Measurements from ENCODE around the gene P2RY6. TPM values are rescaled to one million over a fixed set of nuclear protein-coding genes. Genes with fewer than 3 reads are reported as not detected.
"Not testable (repeated sequence)": the region's sequence is repeated elsewhere in the genome, so short reads cannot be mapped to it uniquely, and the experiment has no call there.

Gene P2RY6
- total RNA-seq, 4 donors from 2014 or later: 0.38 to 0.89 (median 0.38) TPM; not detected in 1

GRCh38 chr11:73230931-73231330 is 41.2 kb upstream of the P2RY6 start:
- DNase-seq (ENCODE audit: low spot score in 2 of 2): peak; percentile 29 to 59
- H3K36me3 ChIP-seq: peaks cover 8% of the 10 kb centered on the region
- H3K4me3 ChIP-seq: no peak overlapping the region
- TF ChIP-seq POLR2A (IDR thresholded peaks at IDR 0.05) (no peak), EP300 (IDR thresholded peaks at IDR 0.05) (no peak), POLR2AphosphoS5 (IDR thresholded peaks at IDR 0.05) (no peak), CTCF (IDR thresholded peaks at IDR 0.05) (no peak)
- H3K27me3 ChIP-seq: no peaks in the 10 kb centered on the region
- no peaks in the 10 kb centered on the region for H3K9me3 ChIP-seq
- peaks cover 27% of the 10 kb centered on the region for H3K4me1 ChIP-seq
- H3K27ac ChIP-seq: no peak overlapping the region
- WGBS: 84% methylated on average over 5 of the region's 7 CpGs

- H3K9me3 ChIP-seq, H3K4me3 ChIP-seq, H3K36me3 ChIP-seq, H3K27ac ChIP-seq, H3K27me3 ChIP-seq: not testable (repeated sequence)
- H3K4me1 ChIP-seq: peaks cover 23% of the 10 kb centered on the region
- WGBS: 95% methylated on average over 7 of the region's 7 CpGs
- peak in 1 of 2 donors; percentile 58 for DNase-seq (ENCODE audit: low spot score in 2 of 2)
Measured at GRCh38 chr11:73232487-73232886, 39.7 kb upstream of the P2RY6 start.

GRCh38 chr11:73233211-73233610 is 38.9 kb upstream of the P2RY6 start:
- peaks cover 16% of the 10 kb centered on the region for H3K4me1 ChIP-seq
- no peaks in the 10 kb centered on the region for H3K27me3 ChIP-seq
- peaks cover 8% of the 10 kb centered on the region for H3K36me3 ChIP-seq
- H3K9me3 ChIP-seq: no peaks in the 10 kb centered on the region
- no peak overlapping the region for H3K27ac ChIP-seq
- no peak overlapping the region for H3K4me3 ChIP-seq
- peak in 1 of 2 donors; percentile 40 for DNase-seq (ENCODE audit: low spot score in 2 of 2)
- no peak for TF ChIP-seq CTCF (IDR thresholded peaks at IDR 0.05)
- TF ChIP-seq POLR2AphosphoS5 (IDR thresholded peaks at IDR 0.05): no peak
- TF ChIP-seq EP300 (IDR thresholded peaks at IDR 0.05): no peak
- TF ChIP-seq POLR2A (IDR thresholded peaks at IDR 0.05): no peak

- peaks cover 8% of the 10 kb centered on the region for H3K36me3 ChIP-seq
- H3K27me3 ChIP-seq: no peaks in the 10 kb centered on the region
- H3K9me3 ChIP-seq: no peaks in the 10 kb centered on the region
- no peak overlapping the region for H3K4me3 ChIP-seq
- H3K27ac ChIP-seq: no peak overlapping the region
- H3K4me1 ChIP-seq: peaks cover 9% of the 10 kb centered on the region
- DNase-seq (ENCODE audit: low spot score in 2 of 2): peak; percentile 27 to 65
- TF ChIP-seq POLR2A (IDR thresholded peaks at IDR 0.05) (no peak), EP300 (IDR thresholded peaks at IDR 0.05) (no peak), CTCF (IDR thresholded peaks at IDR 0.05) (no peak), POLR2AphosphoS5 (IDR thresholded peaks at IDR 0.05) (no peak)
- WGBS: 89% methylated on average over 23 of the region's 23 CpGs
Measured at GRCh38 chr11:73233692-73234470, 38.3 kb upstream of the P2RY6 start.

- 96% methylated on average over 56 of the region's 56 CpGs for WGBS
- Histone ChIP-seq H3K27me3 (no peaks in the 10 kb centered on the region), H3K4me3 (no peak overlapping the region), H3K27ac (no peak overlapping the region), H3K36me3 (peaks cover 8% of the 10 kb centered on the region), H3K9me3 (no peaks in the 10 kb centered on the region), H3K4me1 (peaks cover 3% of the 10 kb centered on the region)
- TF ChIP-seq POLR2AphosphoS5 (IDR thresholded peaks at IDR 0.05) (no peak), EP300 (IDR thresholded peaks at IDR 0.05) (no peak), CTCF (IDR thresholded peaks at IDR 0.05) (no peak), POLR2A (IDR thresholded peaks at IDR 0.05) (no peak)
- DNase-seq (ENCODE audit: low spot score in 2 of 2): peak in 1 of 2 donors; percentile 52
Measured at GRCh38 chr11:73234471-73235181, 37.5 kb upstream of the P2RY6 start.

Data from suprapubic skin (tissue), 4 donors.